Stimulated activated CD4-positive, alpha-beta T cell treated with anti-CD3 and anti-CD28 coated beads, TNF-alpha, amount 100 ng/mL, for 4 hours (primary cell): ENCODE results near the gene SELENOF.
"Not testable (repeated sequence)": the region's sequence is repeated elsewhere in the genome, so short reads cannot be mapped to it uniquely, and the experiment has no call there.

ENCODE experiments used
- DNase-seq, 3 experiments: peaks; one replicate each; pipeline ENCODE4 v3.0.0-alpha.2; 2020; ENCODE audit warnings: low read depth in 3 of 3

Gene SELENOF

DNA sequence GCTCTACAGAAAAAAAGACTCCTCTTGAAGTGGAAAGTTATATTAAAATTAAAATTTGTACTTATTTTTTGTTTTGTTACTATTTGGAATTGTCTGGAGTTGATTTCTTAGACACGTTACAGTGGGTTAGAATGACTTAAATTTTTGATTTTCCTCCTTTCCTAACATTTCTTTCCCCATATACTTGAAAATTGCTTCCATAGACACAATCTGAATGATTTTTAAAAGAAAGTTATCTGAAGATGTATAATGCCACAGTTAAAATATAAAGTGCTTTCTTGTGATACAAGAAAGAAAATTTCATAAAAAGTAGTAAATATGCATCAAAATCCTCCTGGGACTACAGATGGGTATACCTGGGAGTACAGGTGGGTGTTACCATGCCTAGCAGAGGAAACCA is 2.8 kb upstream of the SELENOF start:
- DNase-seq: no peak

DNA sequence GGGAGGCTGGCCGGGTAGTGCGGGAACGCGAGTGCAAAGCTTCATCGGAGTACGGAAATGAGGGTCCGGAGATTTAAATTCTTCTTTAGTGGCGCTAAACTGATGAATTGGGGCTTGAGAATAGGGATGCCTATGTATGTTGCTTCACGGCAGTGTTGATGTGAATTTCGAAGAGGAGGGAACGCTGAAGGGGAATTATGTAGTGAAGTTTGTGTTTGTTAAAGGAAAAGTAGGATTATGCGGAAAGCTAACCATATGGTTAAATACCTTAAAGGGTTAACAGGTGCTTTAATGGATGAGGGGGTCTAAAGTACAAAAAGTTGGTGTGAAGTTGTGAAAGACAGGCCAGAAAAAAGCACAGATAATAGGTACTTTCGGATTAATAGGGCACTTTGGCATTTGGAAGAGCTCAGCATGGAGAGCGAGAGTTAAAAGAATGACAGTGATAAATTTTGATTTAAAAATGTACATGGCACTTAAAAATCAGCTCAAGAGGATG is 1.9 kb upstream of the SELENOF start:
- DNase-seq: no peak

DNA sequence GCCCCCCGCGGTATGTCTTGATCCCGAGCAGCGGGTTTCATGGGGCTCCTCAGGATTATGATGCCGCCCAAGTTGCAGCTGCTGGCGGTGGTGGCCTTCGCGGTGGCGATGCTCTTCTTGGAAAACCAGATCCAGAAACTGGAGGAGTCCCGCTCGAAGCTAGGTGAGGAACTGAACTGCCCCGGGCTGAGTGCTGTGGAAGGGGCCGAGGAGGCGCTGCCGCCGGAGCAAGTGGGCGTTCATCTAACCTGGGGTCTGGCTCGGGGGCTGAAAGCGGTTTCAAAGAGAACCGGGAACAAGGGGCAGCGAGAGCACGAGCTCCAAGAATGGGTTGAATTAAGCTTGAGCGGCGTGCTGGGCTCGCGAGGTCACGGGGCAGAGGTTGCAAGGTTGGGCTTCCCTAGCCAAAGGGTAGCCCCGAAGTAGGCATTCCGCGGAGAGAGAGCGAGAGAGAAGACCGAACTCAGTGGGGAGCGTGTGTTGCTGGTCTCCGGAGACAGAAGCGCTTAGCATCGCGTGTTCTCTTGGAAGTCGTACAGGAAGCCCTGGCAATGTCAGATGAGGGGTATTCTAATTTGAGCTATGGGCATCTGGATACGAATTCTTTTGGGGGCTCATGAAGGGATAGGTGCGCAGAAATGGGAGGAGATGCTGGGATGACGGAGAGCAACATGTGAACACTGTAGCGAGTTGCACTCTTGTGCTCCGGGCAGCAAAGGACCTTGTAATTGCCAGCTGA is 1.2 kb upstream of the SELENOF start:
- peak; percentile 22 to 27 (median 23) for DNase-seq

DNA sequence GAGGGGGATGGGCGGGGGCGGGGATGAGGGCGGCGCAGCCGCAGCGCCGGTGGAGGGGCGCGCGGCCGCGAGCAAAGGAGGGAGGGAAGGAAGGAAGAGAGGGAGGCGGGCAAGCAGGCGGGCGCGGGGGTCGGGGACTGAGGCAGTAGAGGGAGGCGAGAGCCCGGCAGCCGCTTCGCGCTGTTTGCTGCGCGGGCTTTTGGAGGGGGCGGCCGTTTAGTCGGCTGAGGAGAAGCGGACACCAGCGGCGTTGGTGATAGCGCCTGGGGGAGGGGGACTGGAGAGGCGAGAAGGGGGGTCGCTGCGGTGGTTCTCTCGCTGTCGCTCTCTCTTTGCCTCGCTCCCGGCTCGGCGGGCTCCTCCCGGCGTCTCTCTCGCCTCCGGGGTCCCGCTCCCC is 673 bp upstream of the SELENOF start, which contains the start of gene HS2ST1:
Gene HS2ST1, plus strand, starts transcription at position 35 of the 397 bp plus-strand sequence.
- no peak for DNase-seq

DNA sequence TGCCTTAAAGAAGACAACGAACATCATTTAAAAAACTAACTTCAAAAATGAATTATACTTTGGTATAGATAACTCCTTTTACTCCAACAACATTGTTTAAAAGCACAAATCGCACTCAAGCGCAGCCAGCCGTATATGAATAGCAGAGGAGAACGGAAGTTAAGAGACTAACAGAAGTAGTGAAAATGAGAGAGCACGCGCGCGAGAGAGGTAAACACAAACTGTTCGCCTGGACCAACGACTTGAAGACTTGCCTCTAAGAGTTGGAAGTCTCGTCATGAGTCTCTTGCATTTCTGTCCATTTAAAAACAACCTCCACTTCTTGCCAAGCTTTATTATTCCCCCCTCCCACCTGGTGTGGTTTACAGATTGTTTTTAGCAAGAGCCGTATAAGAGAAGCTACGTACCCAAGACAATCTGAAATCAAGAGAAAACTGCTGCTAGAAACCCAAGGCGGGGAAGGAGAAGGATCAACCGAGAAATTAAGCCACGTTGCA is 479 bp downstream of the SELENOF start:
- peak in 1 of 3 experiments; percentile 4 for DNase-seq

DNA sequence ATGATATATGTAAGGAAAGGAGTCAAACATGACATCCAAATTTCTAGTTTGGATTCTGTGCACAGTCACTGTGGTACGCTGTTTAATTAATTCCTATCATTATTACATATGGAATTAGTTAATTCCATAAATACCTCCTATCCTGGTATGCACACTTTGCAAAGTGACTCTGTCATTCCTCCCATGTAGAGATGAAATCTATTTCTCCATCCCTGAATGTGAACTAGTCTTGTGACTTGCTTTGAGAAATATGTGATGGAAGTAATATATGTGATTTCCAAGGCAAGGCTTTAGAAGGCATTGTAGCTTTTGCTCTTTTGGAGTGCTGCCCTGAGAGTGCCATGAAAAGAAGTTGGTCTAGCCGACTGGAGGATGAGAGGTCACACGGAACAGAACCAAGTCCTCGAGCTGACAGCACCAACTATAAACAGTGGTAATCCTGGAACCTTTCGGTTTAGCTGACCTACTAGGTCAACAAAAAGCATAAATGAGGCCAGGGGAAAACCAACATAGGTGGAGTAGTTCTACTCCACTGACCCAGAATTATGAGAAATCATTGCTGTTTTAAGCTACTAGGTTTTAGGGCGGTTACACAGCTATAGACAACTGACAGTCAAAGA is 1.5 kb downstream of the SELENOF start:
- DNase-seq: no peak

DNA sequence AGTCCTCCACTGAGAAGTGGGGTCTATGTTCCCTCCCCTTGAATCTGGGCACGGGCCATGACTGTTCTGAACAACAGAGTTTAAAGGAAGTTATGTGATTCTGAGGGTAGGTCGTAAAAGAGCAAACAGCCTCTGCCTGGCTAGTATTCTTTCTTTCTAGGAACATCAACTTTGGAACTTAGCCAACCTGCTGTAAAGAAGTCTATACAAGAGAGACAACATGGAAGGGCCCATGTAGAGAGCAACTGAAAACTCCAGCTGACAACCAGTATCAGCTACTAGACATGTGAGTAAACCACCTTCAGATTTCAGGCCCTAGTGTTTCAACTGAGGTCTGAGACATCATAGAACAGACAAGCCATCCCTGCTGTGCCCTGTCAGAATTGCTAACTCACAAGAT is 7.5 kb downstream of the SELENOF start:
- no peak for DNase-seq

DNA sequence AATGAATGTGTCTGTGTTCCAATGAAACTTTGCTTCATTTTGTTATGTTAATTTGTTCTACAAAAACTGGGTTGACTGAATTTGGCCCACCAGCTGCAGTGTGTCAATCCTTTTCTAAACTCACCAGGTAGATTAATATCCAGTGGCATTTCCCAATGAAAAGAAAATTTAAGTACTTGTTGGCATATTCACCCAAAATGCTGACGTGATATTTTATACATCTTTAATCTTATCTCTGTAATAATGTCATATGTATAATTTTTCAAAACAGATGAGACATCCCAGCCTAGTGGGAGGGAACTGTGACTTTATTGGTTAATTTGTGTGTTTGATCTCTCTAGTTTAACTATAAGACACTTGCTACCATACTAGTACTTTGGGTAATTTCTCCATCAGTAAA is 8.1 kb downstream of the SELENOF start:
- no peak for DNase-seq

DNA sequence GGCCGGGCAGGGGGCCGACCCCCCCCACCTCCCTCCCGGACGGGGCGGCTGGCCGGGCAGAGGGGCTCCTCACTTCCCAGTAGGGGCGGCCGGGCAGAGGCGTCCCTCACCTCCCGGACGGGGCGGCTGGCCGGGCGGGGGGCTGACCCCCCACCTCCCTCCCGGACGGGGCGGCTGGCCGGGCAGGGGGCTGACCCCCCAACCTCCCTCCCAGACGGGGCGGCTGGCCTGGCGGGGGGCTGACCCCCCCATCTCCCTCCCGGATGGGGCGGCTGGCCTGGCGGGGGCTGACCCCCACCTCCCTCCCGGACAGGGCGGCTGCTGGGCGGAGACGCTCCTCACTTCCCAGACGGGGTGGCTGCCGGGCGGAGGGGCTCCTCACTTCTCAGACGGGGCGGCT is 14.5 kb downstream of the SELENOF start:
- not testable (repeated sequence) for DNase-seq

DNA sequence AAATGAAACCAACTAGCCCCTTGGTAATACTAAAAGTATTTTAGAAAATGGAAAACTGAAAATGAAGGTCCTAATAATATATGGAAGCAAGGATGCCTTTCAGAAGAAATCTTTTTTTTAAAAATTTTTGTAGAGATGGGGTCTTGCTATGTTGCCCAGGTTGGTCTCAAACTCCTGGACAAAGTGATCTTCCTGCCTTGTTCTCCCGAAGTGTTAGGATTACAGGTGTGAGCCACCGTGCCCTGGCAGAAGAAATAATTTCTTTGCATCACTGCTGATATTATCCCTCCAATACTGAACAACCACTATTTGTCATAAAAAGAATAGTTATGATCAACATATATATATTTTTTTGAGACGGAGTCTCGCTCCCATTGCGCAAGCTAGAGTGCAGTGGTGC is 25.6 kb downstream of the SELENOF start:
- no peak for DNase-seq

DNA sequence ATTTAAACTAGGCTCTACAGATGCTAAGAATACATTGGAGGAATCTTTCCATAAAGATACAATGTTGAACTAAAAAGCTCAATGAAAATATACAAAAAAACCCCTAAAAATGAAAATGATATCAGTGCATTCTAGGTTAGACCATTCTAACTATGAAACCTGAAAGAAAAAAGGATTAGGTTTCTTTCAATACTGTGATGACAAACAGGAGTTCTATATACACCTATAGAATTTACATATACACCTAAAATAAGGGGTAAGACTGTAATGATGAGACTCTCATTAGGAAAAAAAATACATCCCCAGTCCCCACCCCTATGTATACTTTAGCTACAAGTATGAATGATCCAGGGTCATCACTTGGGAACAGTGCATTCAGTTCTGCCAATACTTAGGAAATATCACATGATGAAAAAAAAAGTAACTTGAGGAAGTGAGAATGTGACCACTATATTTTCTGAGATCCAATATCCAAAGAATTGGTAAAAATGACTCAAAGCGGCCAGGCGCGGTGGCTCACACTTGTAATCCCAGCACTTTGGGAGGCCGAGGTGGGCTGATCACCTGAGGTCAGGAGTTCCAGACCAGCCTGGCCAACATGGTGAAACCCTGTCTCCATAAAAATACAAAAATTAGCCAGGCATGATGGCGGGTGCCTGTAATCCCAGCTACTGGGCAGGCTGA is 26.3 kb downstream of the SELENOF start:
- DNase-seq: no peak

DNA sequence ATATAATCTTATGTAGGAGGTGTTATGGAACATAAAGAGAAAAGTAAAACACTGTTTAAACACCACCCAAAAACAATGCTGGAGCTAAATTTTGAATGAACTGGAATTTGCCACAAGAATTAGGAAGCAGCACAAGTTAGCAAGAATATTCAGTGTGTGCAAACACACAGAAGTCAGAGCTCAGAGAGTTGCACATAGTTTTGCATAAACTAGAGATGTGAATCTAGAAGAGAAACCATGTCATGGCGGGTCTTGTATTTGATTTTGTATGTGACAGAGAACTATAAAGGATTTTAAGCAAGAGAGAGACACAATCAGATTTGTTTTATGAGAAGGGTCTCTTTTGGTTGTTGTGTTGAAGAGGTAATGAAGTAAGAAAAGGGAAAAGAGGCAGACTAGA is 38.2 kb downstream of the SELENOF start:
- no peak for DNase-seq

DNA sequence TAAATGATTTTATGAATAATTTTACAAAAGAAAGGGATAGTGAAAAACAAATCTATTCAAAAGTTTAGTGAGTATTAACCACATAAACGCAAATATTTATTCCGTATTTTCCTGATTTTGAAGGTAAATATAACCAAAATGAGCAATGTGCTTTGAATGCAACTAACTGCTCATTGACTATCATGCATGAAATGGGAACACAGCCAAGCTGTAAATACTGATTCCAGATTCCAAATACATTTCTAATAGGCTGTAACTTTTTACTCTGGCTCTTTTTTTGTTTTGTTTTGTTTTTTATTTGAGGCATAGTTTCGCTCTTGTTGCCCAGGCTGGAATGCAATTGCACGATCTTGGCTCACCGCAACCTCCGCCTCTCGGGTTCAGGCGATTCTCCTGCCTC is 41.8 kb downstream of the SELENOF start:
- DNase-seq: no peak

DNA sequence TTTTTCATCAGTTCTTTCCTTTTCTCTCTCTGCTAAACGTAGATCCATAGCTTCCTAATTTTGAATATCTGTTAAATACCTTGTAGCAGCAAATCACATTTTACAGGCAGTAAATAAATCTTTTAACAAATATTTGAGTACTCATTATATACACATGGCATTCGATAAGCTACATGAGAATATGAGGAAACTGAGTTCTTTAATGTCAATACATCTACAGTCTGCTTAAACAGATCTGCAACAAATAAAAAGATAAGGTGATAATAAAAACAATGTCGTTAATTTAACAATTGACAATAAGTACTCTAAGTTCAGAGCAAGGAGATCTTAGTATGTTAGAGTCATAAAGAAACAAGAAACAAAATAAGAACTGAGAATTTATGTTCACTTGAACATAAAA is 42.9 kb downstream of the SELENOF start:
- DNase-seq: no peak

DNA sequence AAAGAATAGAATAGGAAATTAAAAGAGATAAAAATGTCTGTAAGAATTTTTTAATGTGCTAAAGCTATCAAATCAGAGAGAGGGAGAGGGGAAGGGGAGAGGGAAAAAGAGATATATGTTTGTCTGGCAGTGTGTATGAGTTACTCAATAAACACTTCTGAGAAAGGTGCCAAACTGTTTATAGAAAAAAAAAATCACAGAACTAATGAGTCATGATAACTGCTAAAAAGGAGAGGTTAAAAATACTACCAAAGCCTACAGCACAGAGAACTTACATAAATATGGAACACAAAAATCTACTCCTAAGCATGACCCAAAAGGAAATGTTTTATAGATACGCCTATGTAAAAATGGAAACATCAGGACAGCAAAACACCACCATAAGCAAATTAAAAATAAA is 45.4 kb downstream of the SELENOF start:
- DNase-seq: no peak

DNA sequence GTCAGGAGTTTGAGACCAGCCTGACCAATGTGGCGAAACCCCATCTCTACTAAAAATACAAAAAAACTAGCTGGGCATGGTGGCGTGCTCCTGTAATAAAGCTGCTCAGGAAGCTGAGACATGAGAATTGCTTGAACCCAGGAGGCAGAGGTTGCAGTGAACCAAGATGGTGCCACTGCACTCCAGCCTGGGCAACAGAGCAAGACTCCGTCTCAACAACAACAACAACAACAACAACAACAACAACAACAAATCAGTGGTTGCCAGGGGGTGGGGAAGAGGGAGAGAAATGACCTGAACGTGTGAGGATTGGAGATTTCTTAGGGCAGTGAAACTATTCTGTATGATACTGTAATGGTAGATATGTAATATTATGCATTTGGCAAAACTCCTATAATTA is 46.6 kb downstream of the SELENOF start:
- not testable (repeated sequence) for DNase-seq

DNA sequence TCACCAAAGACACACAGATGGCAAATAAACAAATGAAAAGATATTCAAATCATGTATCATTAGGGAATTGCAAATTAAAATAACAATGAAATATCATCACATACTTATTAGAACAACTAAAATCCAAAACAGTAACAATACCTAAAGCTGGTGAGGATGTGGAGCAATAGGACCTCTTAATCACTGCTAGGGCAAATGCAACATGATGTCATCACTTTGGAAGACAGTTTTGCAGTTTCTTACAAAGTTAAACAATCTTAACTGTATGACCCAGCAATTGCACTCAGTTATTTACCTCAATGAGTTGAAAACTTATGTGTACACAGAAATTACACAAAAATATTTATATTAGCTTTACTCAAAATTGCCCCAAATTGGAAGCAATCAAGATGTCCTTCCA is 47.3 kb downstream of the SELENOF start:
- no peak for DNase-seq

DNA sequence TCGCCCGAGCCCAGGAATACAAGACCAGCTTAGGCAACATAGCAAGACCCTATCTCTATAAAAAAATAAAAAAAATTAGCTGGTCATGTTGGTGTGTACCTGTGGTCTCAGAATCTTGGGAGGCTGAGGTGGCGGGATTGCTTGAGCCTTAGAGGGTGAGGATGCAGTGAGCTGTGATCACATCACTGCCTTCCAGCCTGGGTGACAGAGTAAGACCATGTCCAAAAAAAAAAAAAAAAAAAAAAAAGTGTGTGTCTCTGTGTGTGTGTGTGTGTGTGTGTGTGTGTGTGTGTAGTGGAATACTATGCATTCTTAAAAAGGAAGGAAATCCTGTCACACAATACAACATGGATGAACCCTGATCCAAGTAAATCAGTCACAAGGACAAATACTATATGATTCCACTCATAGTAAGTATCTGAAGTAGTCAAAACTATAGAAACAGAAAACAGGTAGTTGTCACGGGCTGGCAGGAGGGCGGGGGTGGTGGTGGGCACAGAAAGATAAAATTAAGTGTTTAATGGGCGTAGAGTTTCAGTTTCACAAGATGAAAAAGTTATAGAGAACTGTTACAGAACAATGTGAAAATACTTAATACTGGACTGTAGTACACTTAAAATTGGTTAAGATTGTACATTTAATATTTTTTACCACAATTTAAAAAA is 47.8 kb downstream of the SELENOF start:
- DNase-seq: no peak

DNA sequence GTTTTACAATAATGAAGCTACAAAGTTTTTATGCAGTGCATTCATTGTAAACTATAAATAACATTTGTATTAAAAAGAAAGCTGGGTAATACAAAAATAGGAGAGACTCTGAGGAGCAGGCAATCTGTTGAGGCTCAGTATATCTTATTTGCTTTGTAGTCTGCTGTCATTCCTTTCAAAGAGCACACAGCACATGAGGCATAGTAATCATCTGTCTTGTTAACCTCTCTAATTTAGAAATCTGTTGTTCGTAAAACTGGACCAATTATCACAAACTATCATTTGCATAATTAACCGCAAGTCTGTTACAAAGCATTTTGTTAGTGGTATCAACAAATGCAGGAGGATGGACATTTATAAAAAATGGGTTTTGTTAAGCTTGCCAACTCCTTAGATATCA is 51.0 kb downstream of the SELENOF start:
- no peak for DNase-seq

DNA sequence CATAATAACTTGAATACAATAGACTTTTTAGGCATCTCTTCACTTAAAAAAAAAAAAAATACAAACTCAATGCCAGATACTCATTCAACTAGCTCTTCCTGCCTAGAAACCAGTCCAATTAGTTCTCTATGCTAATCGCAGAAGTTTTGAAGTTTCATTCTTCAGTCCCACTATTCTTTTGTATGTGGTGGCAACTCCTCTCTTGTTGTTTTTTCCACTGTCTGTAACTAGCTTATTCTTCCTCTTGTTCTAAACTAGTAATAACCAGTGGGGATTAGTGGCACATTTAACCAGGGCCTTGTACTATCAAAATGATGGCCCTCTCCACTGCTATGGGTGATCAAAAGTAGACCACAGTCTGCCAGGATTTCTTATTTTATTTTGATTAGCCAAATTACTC is 52.5 kb downstream of the SELENOF start:
- DNase-seq: no peak

DNA sequence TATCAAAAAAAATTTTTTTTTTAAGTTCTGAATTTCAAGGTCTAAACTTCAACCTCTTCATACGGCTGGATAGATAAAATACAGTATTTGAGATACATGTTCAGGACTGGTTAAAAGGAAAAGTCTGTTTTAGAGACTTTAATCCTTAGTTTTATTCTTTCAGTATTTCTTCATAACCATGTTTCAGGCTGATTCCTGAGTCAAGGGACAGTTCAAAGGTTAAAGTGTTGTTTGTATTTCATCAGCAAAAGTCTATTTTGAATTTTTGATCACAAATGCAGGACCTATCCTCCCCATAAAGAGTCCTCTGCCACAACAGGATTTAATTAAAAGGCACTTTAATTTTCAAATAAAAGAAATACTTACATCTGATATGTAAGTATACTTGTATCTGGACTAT is 53.5 kb downstream of the SELENOF start:
- DNase-seq: no peak

DNA sequence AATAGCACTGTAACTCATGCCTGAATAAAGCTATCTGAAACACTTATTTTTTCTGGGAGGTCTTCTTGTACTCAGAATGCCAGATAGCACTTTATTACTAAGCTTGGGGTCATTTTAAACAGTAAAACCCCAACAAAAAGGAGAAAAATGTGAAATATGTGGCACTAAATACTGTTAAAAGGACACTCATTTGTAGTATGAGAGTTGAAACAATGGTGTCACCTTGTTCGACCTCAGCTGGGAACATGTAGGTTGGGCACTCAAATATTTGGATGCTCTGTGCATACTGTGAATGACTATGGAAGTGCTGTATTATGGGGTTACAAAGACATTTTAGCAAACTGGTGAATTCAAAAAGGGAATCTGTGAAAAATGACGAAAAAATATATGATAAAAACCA is 53.9 kb downstream of the SELENOF start:
- DNase-seq: no peak
